Breast epithelium (tissue), 3 donors: ENCODE results near the gene TSEN15. TPM values are rescaled to one million over a fixed set of nuclear protein-coding genes. Genes with fewer than 3 reads are reported as not detected.

Source experiments
- total RNA-seq, 3 donors: library from RNA; depleted of rRNA; stranded (reverse); fragments of >200 nt; gene quantifications; one replicate each; pipeline ENCODE4 v1.1.0, GENCODE V29; 2016

Gene TSEN15
- total RNA-seq, 3 donors from 2014 or later: 18.9 to 25.0 (median 23.6) TPM

Other genes starting within 250 kb of the TSEN15 start
- 10 to 100 TPM; 24.9 to 70.2 (median 26.8) TPM for gene RGL1, start 246.6 kb upstream of the TSEN15 start, total RNA-seq
- gene COLGALT2, start 14.0 kb upstream of the TSEN15 start, total RNA-seq: 1 to 10 TPM in 2 of 3 donors, under 1 TPM in 1; 0.32 to 1.3 (median 1.3) TPM